H7 (cell line): ENCODE results near the gene TSEN54. TPM values are rescaled to one million over a fixed set of nuclear protein-coding genes. Genes with fewer than 3 reads are reported as not detected.

Source experiments
- DNase-seq: peaks from one replicate; pipeline ENCODE4 v3.0.0; 2012
- H3K27me3 ChIP-seq: 2 replicates; pipeline ENCODE4 v1.6.0; 2011; ENCODE audit warnings: mild to moderate bottlenecking, low read length; ENCODE audit not compliant: control insufficient read depth, insufficient read depth
- H3K36me3 ChIP-seq: replicated peaks from 2 replicates; pipeline ENCODE4 v1.5.1; 2011; ENCODE audit warnings: low read length; ENCODE audit not compliant: control insufficient read depth, insufficient read depth
- H3K4me3 ChIP-seq: 2 replicates; pipeline ENCODE4 v1.5.1; 2011; ENCODE audit warnings: low read depth, mild to moderate bottlenecking, control low read depth, low read length, moderate library complexity; ENCODE audit not compliant: insufficient read depth
- total RNA-seq: library from RNA; depleted of rRNA; stranded (reverse); fragments of >200 nt; shearing (Covaris generic); gene quantifications from 2 replicates; pipeline ENCODE4 v1.2.3, GENCODE V29; 2014

TSEN54 gene
- total RNA-seq, 1 experiment from 2014 or later, result 49.4 TPM

DNA sequence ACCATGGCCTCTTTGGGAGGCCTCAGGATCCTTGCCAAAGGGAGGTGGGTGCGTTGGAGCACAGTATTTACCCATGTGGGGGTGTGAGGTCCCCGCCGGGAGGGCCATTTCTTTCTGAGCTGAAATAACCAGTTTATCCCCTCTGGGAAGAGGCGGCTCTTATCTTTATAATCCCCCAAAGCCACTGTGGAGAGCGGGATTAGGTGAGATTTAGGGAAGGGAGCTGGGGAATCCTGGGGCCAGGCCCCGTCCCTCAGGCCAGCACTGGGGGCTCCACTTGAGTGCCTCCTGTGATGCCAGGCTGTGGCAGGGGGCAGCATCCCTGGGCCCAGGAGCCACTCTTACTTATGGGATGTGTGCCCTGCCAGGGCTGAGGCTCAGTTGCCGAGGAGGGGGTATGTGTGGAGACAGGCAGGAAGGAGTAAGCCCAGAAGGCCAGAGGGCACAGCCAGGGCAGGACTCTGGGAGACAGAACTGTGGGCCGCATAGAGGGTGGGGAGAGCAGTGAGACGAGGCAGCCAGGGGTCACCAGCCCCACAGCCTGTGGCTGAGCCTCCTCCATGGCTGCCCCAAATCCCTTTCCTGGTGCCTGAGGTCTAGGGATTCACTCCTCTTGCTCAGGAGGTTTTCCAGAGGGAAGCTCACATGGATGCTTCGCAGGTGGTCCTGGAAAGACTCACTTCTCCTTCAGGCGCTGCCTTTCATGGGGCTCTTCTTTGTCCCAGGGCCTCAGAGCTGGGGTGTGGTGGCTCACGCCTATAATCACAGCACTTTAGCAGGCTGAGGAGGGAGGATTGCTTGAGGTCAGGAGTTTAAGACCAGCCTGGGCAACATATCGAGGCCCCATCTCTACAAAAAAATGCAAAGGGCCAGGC, 34.9 kb upstream of the TSEN54 start:
- Histone ChIP-seq H3K27me3 (no peaks in the 10 kb centered on the region), H3K36me3 (no peaks in the 10 kb centered on the region; the same call in 1 of the 2 replicates), H3K4me3 (no peak overlapping the region)
- peak; percentile 58 for DNase-seq

DNA sequence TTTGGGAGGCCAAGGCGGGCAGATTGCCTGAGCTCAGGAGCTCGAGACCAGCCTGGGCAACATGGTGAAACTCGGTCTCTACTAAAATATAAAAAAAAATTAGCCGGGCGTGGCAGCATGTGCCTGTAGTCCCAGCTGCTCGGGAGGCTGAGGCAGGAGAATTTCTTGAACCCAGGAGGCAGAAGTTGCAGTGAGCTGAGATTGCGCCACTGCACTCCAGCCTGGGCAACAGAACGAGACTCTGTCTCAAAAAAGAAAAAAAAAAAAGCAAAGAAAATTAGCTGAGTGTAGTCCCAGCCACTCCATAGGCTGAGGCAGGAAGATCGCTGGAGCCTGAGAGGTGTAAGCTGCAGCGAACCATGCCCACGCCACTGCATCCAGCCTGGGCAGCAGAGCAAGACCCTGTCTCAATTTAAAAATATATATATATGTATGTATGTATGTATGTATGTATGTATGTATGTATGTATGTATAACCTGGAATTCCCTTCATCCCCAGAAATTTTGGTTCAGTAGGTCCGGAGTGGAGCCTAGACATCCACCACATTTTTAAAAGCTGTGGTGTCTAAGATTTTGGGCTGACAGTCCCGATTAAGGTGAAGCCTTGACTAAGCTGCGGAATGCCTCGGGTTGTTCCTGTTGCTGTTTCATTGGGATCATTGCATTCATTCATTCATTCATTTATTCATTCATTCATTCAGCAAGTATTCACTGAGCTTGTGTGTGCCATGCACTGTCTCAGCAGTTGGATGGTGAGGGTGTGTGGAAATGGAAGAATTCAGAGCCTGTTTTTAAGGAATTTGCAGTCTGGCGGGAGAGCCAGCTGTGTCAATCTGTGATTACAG, 34.0 kb upstream of the TSEN54 start:
- no peaks in the 10 kb centered on the region; the same call in 1 of the 2 replicates for H3K36me3 ChIP-seq
- H3K27me3 ChIP-seq, result no peaks in the 10 kb centered on the region

DNA sequence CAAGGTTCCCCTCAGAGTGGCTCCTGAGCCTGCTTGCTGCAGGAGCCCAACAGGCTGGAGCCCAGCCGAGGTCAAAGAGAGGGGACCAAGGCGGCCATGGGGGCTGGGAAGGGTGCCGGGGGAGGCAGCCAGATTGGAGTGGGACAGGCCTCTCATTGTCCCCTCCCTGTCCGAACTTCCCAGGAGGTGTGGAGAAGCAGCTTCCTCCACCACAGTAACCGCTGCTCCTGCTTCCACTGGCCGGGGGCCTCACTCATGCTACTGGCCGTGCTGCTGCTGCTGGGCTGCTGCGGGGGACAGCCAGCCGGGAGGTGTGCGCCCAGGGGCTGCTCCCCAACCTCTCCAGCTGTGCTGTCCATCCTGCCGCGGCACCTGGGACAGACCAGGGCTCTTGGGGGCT, 30.6 kb upstream of the TSEN54 start:
- no peak overlapping the region for H3K4me3 ChIP-seq
- H3K27me3 ChIP-seq, result no peaks in the 10 kb centered on the region
- H3K36me3 ChIP-seq, result no peaks in the 10 kb centered on the region; the same call in 1 of the 2 replicates
- DNase-seq, result no peak

More for the DNA sequence above, 34.0 kb upstream of the TSEN54 start:
- DNase-seq, result no peak
- H3K4me3 ChIP-seq, result no peak overlapping the region

DNA sequence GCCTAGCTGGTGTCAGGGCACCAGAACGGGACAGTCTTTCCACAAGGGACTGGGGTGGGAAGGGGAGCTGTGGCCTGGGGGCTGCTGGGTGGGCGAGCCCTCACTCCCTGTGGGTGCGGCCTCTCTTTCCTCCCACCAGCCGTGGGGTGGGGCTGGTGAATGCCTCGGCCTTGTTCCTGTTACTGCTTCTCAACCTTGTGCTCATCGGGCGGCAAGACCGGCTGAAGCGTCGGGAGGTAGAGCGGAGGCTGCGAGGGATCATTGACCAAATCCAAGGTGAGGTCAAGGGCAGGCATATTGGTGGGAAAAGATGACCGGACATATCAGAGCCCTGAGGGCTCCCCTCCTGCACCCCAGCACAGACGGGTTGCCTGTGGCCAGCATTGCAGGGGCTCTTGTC, 30.2 kb upstream of the TSEN54 start:
- H3K27me3 ChIP-seq, result no peaks in the 10 kb centered on the region
- no peaks in the 10 kb centered on the region; the same call in 1 of the 2 replicates for H3K36me3 ChIP-seq
- no peak for DNase-seq
- H3K4me3 ChIP-seq, result no peak overlapping the region

DNA sequence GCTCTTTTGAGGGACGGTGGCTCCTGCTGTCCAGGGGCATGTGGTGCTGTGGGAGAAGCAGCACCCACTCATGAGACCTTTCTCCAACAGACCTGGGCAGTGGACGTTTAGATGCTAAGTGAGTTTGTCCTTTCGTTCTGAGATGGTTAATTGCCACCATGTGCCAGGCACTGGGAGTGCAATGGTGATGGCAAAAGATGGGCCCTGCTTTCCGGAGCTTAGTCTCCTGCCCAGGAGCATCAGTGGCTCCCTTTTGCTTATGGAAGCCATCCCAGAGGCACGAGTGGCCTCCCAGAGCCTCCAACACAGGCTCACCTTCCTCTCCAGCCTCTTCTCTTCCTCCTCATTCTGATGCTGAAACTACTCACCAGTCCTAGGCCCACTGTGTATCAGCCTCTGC, 29.4 kb upstream of the TSEN54 start:
- H3K27me3 ChIP-seq, result no peaks in the 10 kb centered on the region
- H3K36me3 ChIP-seq, result no peaks in the 10 kb centered on the region; the same call in 1 of the 2 replicates
- no peak overlapping the region for H3K4me3 ChIP-seq
- DNase-seq, result no peak

DNA sequence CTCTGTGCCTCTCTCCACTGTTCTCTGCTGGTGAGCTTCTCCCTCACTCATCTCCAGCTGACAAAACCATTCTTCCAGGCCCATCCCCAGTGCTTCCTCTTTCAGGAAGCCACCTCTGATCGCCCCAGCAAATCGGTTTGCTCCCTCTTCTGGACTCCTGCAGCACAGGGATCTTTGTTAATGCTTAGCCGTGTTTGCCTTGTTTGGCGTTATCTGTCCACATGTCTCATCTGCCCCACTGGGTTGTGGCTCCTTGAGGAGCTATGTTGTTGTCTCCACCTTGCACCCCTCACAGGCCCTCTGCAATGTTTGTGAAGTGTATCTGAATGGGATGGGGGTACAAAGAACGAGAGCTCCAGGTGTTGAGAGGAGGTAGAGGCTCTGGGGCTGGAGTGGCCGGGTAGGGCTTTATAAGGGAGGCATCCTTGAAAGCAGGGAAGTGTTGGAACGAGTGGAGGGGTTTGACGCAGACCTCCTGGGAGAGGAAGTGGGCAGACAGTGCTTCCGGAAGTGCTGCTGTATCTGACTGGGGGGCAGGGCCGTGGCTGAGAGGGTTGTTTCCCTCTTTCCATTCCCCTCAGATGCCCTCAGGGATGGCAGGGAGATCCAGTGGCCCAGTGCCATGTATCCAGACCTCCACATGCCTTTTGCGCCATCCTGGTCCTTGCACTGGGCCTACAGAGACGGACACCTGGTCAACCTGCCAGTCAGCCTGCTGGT, 28.8 kb upstream of the TSEN54 start:
- no peak for DNase-seq

DNA sequence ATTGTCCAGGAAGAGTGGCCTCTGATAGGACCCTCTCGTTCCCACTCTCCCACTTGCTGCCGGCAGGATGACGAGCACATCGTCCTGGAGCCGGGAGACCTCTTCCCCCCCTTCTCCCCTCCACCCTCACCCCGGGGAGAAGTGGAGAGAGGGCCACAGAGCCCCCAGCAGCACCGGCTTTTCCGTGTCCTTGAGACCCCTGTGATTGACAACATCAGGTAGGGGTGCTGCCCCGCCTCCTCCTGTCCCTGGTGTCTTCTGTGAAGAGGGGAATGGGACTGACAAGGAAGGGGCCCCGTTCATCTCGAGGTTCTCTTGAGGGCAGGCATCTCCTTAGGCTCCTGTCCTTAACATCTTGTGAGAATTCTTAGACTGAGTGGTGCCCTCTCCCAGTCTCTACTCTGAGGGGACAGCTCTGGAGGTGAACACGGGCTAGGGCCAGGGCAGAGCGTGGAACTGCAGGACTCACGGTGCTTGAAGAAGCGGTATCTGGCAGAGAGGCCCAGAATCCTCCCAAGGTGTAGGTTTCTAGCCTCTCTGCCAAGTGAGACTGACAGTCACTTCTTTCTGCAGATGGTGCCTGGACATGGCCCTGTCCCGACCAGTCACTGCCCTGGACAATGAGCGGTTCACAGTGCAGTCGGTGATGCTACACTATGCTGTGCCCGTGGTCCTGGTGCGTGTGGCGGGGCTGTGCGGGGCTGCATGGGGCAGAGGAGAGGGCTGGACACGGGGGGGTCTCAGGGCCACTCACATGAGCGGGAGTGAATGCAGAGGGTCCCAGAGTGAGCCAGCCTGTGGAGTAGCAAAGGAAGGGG, 27.4 kb upstream of the TSEN54 start:
- Histone ChIP-seq H3K27me3 (no peaks in the 10 kb centered on the region), H3K4me3 (no peak overlapping the region), H3K36me3 (peaks cover 6% of the 10 kb centered on the region)
- DNase-seq, result no peak

More for the DNA sequence above, 28.8 kb upstream of the TSEN54 start:
- no peak overlapping the region for H3K4me3 ChIP-seq
- H3K36me3 ChIP-seq, result no peaks in the 10 kb centered on the region; the same call in 1 of the 2 replicates
- H3K27me3 ChIP-seq, result no peaks in the 10 kb centered on the region

DNA sequence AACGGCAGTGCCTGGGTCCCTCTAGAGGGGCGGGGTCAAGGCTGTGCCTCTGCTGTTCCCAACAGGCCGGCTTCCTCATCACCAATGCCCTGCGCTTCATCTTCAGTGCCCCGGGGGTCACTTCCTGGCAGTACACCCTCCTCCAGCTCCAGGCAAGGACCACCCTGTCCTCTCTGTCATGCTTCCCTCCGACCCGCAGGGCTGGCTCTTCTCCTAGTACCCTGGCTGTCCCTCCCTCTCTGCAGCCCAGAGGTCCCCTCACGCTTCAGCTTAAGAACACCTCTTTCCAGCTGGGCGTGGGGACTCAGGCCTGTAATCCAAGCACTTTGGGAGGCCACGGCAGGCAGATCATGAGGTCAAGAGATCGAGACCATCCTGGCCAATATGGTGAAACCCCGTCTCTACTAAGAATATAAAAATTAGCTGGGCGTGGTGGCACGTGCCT, 26.8 kb upstream of the TSEN54 start:
- no peak for DNase-seq
- Histone ChIP-seq H3K27me3 (no peaks in the 10 kb centered on the region), H3K4me3 (no peak overlapping the region), H3K36me3 (peaks cover 9% of the 10 kb centered on the region)

DNA sequence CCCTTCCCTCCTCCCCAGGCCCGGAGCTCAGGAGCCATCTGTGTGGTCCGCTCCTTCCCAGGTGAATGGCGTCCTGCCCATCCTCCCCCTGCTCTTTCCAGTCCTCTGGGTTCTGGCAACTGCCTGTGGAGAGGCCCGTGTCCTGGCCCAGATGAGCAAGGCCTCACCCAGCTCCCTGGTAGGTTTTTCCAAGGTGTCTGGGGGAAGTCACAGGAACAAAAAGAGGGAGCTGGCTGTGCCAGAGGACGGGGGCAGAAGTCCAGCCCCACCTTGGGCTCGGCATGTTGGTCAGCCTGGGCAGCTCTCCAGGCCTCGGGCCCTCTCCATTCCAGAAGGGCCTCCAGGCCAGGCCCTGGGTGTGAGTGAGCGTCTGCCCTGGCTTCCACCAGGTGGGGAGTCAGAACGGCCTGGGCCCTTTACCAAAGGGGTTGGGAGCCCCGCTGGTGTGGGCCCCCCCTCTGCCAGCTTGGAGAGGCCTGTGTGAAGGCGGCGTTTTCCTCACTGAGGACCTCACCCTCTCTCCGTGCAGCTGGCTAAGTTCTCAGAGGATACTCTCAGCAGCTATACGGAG, 26.1 kb upstream of the TSEN54 start:
- peaks cover 9% of the 10 kb centered on the region for H3K36me3 ChIP-seq

DNA sequence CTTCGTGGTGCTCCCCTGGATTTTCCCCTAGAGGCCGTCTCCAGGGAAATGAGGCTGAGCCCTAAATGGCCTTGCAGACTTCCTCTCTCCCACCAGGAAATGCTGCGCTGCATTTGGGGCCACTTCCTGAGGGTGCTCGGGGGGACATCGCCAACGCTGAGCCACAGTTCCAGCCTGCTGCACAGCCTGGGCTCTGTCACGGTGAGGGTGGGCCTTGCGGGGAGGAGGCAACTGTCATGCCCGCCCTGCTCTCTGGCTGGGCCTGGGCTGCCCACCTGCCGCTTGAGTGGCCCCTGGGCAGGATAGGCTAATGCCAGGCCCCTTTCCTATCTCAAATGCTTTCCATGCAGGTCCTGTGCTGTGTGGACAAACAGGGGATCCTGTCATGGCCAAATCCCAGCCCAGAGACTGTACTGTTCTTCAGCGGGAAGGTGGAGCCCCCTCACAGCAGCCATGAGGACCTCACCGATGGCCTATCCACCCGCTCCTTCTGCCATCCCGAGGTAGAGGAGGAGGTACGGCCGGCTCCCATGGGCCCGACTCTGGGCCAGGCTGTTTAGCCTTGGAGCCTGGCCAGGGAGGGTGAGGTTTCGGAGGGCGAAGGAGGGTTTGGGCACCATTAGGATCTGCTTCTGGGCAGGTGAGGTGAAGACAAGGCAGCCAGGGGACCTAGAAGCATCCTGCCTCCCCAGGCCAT, 25.2 kb upstream of the TSEN54 start:
- no peak for DNase-seq
- H3K27me3 ChIP-seq, result no peaks in the 10 kb centered on the region
- H3K4me3 ChIP-seq, result no peak overlapping the region
- H3K36me3 ChIP-seq, result peaks cover 9% of the 10 kb centered on the region

More for the DNA sequence above, 26.1 kb upstream of the TSEN54 start:
- H3K27me3 ChIP-seq, result no peaks in the 10 kb centered on the region
- DNase-seq, result no peak
- H3K4me3 ChIP-seq, result no peak overlapping the region

DNA sequence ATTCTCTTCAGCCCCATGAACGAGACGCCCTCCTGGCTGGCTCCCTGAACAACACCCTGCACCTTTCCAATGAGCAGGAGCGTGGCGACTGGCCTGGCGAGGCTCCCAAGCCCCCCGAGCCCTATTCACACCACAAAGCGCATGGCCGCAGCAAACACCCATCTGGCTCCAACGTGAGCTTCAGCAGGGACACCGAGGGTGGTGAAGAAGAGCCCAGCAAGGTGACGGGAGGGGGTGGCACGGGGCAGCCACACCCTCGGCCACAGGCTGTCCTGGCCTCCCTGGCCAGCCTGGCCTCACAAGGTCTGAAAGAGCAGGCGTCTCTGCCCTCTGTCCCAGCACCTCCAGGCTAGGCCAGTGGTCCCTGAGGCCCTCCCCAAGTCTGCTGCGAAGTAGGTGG, 24.6 kb upstream of the TSEN54 start:
- Histone ChIP-seq H3K36me3 (peaks cover 9% of the 10 kb centered on the region), H3K4me3 (no peak overlapping the region), H3K27me3 (no peaks in the 10 kb centered on the region)
- DNase-seq, result no peak

DNA sequence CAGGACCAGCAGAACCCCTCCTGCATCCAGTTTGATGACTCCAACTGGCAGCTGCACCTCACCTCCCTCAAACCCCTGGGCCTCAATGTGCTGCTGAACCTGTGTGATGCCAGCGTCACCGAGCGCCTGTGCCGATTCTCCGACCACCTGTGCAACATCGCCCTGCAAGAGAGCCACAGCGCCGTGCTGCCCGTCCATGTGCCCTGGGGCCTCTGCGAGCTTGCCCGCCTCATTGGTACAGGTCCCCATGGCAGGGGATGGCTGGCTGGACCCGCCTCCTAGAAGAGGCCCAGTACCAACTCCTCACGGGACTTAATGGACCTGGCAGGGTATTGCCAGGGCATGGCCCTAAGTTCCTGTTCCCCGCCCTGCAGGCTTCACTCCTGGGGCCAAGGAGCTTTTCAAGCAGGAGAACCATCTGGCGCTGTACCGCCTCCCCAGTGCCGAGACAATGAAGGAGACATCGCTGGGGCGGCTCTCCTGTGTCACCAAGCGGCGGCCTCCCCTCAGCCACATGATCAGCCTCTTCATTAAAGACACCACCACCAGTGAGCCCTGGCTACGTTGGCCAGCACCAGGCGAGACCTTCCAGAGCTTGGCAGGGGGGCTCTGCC, 23.7 kb upstream of the TSEN54 start:
- no peak for DNase-seq
- Histone ChIP-seq H3K4me3 (no peak overlapping the region), H3K36me3 (peaks cover 10% of the 10 kb centered on the region)

More for the DNA sequence above, 23.7 kb upstream of the TSEN54 start:
- no peaks in the 10 kb centered on the region for H3K27me3 ChIP-seq
